Transverse colon (tissue), 3 donors: Measurements from ENCODE around the gene RESF1.

ENCODE experiments used
- POLR2A ChIP-seq: fragments of 450-650 bp; IDR thresholded peaks from one replicate; pipeline ENCODE4 v1.6.1; 2016; ENCODE audit warnings: antibody characterized with exemption, mild to moderate bottlenecking, moderate library complexity
- TF ChIP-seq, protein P1 (sequence below), 5 experiments: fragments of 200-600 bp in 3 of 5; fragments of 450-650 bp in 2 of 5; sonication (generic) in 3 of 5; IDR thresholded peaks; 1 replicate in 2 of 5; 2 replicates in 3 of 5; pipeline ENCODE4 v1.5.1; 2016 to 2017; ENCODE audit warnings: antibody characterized with exemption in 5 of 5, inconsistent platforms in 3 of 5, mild to moderate bottlenecking in 2 of 5, moderate library complexity in 1 of 5

DNA sequence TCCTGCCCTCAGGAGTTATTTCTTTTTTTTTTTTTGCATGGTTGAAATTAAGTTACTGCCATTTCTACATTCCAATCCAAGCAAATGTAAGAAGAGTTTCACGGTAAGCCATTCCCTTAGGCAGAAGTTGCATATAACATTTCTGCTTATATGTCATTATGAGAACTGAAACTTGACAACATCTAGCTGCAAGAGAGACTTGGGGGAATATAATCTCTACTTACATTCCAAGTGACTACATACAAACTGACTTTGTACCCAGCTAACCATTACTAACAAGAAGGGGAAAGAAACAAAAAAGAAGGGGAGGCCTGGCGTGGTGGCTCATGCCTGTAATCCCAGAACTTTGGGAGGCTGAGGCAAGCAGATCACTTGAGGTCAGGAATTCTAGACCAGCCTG, 7.3 kb upstream of the RESF1 start:
- TF ChIP-seq, protein P1, sequence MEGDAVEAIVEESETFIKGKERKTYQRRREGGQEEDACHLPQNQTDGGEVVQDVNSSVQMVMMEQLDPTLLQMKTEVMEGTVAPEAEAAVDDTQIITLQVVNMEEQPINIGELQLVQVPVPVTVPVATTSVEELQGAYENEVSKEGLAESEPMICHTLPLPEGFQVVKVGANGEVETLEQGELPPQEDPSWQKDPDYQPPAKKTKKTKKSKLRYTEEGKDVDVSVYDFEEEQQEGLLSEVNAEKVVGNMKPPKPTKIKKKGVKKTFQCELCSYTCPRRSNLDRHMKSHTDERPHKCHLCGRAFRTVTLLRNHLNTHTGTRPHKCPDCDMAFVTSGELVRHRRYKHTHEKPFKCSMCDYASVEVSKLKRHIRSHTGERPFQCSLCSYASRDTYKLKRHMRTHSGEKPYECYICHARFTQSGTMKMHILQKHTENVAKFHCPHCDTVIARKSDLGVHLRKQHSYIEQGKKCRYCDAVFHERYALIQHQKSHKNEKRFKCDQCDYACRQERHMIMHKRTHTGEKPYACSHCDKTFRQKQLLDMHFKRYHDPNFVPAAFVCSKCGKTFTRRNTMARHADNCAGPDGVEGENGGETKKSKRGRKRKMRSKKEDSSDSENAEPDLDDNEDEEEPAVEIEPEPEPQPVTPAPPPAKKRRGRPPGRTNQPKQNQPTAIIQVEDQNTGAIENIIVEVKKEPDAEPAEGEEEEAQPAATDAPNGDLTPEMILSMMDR (IDR thresholded peaks at IDR 0.05): no peak
- no peak for TF ChIP-seq POLR2A
